Endothelial cell of umbilical vein (primary cell): ENCODE measurements around the gene FUBP3. TPM values are rescaled to one million over a fixed set of nuclear protein-coding genes. Genes with fewer than 3 reads are reported as not detected.

Experiments
- BruUV-seq: library from RNA; stranded (reverse); fragments of 400-500 nt; replicated peaks from 2 replicates; lab custom pipeline; 2021; lab: Mats Ljungman, UMichigan
- CTCF ChIA-PET: fragments of 300-600, 350-600 bp; sonication (Branson Sonifier 250); formaldehyde crosslinking; loops from one replicate; lab custom pipeline; 2021; ENCODE audit warnings: antibody characterized with exemption, inconsistent platforms; lab: Charles Lee
- POLR2A ChIA-PET: fragments of 300-600, 350-600 bp; sonication (Branson Sonifier 250); formaldehyde crosslinking; loops from one replicate; lab custom pipeline; 2021; ENCODE audit warnings: antibody characterized with exemption, inconsistent platforms; lab: Charles Lee
- DNase-seq: peaks from one replicate; pipeline ENCODE4 v3.0.0-alpha.2; 2011; ENCODE audit warnings: low read depth, low spot score
- FAIRE-seq: peaks from 2 replicates; lab custom pipeline; 2011; peaks lifted over from hg19 to GRCh38; lab: Jason Lieb, UNC
- H2AFZ ChIP-seq: 2 replicates; pipeline ENCODE4 v1.6.0; 2012; ENCODE audit warnings: low read depth, low read length, control low read depth, inconsistent platforms
- H3K27ac ChIP-seq: 2 replicates; pipeline ENCODE4 v1.5.1; 2011; ENCODE audit warnings: low read depth, mild to moderate bottlenecking, control low read depth, low read length, moderate library complexity; ENCODE audit not compliant: insufficient read depth
- H3K27me3 ChIP-seq, 2 experiments: 2 replicates each; pipeline versions ENCODE4 v1.6.0 to v1.6.1; 2011; ENCODE audit warnings: low read length in 2 of 2, mixed read lengths in 1 of 2; ENCODE audit not compliant: control insufficient read depth in 2 of 2, insufficient read depth in 2 of 2
- H3K36me3 ChIP-seq, 2 experiments: 2 replicates in 1 of 2; 3 replicates in 1 of 2; pipeline ENCODE4 v1.5.1; 2011; ENCODE audit warnings: low read length in 2 of 2, mild to moderate bottlenecking in 1 of 2, moderate library complexity in 1 of 2; ENCODE audit not compliant: control insufficient read depth in 2 of 2, insufficient read depth in 2 of 2; ENCODE audit errors: extremely low read depth in 1 of 2
- H3K4me1 ChIP-seq: 3 replicates; pipeline ENCODE4 v1.5.1; 2011; ENCODE audit warnings: mild to moderate bottlenecking, low read length; ENCODE audit not compliant: control insufficient read depth, insufficient read depth; ENCODE audit errors: extremely low read depth
- H3K4me2 ChIP-seq: 2 replicates; pipeline ENCODE4 v1.6.1; 2011; ENCODE audit warnings: low read length, control low read depth, mixed read lengths; ENCODE audit not compliant: insufficient read depth
- H3K4me3 ChIP-seq, 3 experiments: fragments of 200-600 bp in 1 of 3; sonication (generic), shearing (Covaris generic) in 1 of 3; replicated peaks in 1 of 3; 2 replicates each; pipeline ENCODE4 v1.5.1; 2011 to 2016; ENCODE audit warnings: control low read depth in 3 of 3, low read length in 3 of 3, mild to moderate bottlenecking in 2 of 3, inconsistent platforms in 1 of 3, low read depth in 1 of 3, moderate library complexity in 1 of 3; ENCODE audit not compliant: insufficient read depth in 1 of 3
- H3K79me2 ChIP-seq: 2 replicates; pipeline ENCODE4 v1.6.0; 2012; ENCODE audit warnings: low read length, inconsistent platforms; ENCODE audit not compliant: control insufficient read depth, insufficient read depth
- H3K9ac ChIP-seq: replicated peaks from 2 replicates; pipeline ENCODE3; 2011; ENCODE audit warnings: low read length, control low read depth; ENCODE audit not compliant: insufficient read depth; ENCODE audit errors: extremely low read depth
- H3K9me1 ChIP-seq: replicated peaks from 3 replicates; pipeline ENCODE4 v1.6.0; 2011; ENCODE audit warnings: mild to moderate bottlenecking, low read length; ENCODE audit not compliant: control insufficient read depth, insufficient read depth; ENCODE audit errors: extremely low read depth
- H3K9me3 ChIP-seq: replicated peaks from 2 replicates; pipeline ENCODE4 v1.5.1; 2012; ENCODE audit warnings: low read length, inconsistent platforms; ENCODE audit not compliant: control insufficient read depth, insufficient read depth
- H4K20me1 ChIP-seq: replicated peaks from 2 replicates; pipeline ENCODE3; 2011; ENCODE audit warnings: mild to moderate bottlenecking, low read length; ENCODE audit not compliant: control insufficient read depth, insufficient read depth; ENCODE audit errors: extremely low read depth
- CTCF ChIP-seq, 2 donors: IDR thresholded peaks; 1 replicate in 1 of 2; 2 replicates in 1 of 2; pipeline ENCODE4 v1.5.1; 2011; ENCODE audit warnings: low read length in 2 of 2, mild to moderate bottlenecking in 2 of 2, moderate library complexity in 2 of 2, control low read depth in 1 of 2, inconsistent platforms in 1 of 2, low read depth in 1 of 2; ENCODE audit not compliant: insufficient read depth in 1 of 2; ENCODE audit errors: extremely low read depth in 1 of 2
- EZH2 ChIP-seq: IDR thresholded peaks from 2 replicates; pipeline ENCODE4 v1.6.1; 2012; ENCODE audit warnings: borderline replicate concordance, low read depth, mild to moderate bottlenecking, moderate library complexity, low read length, inconsistent platforms; ENCODE audit not compliant: severe bottlenecking
- FOS ChIP-seq: IDR thresholded peaks from 2 replicates; pipeline ENCODE4 v1.6.1; 2011; ENCODE audit warnings: mild to moderate bottlenecking, low read length, moderate library complexity, borderline replicate concordance; ENCODE audit not compliant: insufficient read depth
- GATA2 ChIP-seq: IDR thresholded peaks from 2 replicates; pipeline ENCODE4 v1.7.0; 2011; ENCODE audit warnings: low read depth, mild to moderate bottlenecking, moderate library complexity, mixed read lengths, low read length; ENCODE audit not compliant: insufficient read length, insufficient read depth
- JUN ChIP-seq: IDR thresholded peaks from 2 replicates; pipeline ENCODE4 v1.6.1; 2011; ENCODE audit warnings: borderline replicate concordance, low read depth; ENCODE audit not compliant: insufficient read length, insufficient read depth
- MAX ChIP-seq: IDR thresholded peaks from 2 replicates; pipeline ENCODE4 v1.6.1; 2011; ENCODE audit not compliant: insufficient read depth, insufficient read length
- MYC ChIP-seq: IDR thresholded peaks from one replicate; pipeline ENCODE4 v1.6.1; 2011; ENCODE audit warnings: mild to moderate bottlenecking, low read depth, low read length
- POLR2A ChIP-seq: IDR thresholded peaks from 2 replicates; pipeline ENCODE4 v1.6.1; 2012; ENCODE audit warnings: low read depth, mild to moderate bottlenecking, control low read depth, low read length
- POLR2AphosphoS5 ChIP-seq: IDR thresholded peaks from 2 replicates; pipeline ENCODE4 v1.6.1; 2012; ENCODE audit warnings: low read depth, mild to moderate bottlenecking, control low read depth, low read length, moderate library complexity; ENCODE audit not compliant: insufficient read depth
- dilution Hi-C: fragments of 300-500 bp; cut with MboI; formaldehyde crosslinking; loops from one replicate; pipeline ENCODE4 v1.15.0; 2019; ENCODE audit warnings: low sequenced_read_pairs; ENCODE audit not compliant: extremely low pct_ligation_motif_present
- intact Hi-C: fragments of 100-400 bp; cut with micrococcal nuclease; formaldehyde crosslinking; loops from one replicate; pipeline ENCODE4 v1.10.0; 2022
- polyA plus RNA-seq, 4 experiments: library from polyadenylated mRNA; depleted of rRNA in 3 of 4; stranded (reverse) in 3 of 4; unstranded in 1 of 4; fragments of >200 nt; gene quantifications; 2 replicates each; pipeline versions ENCODE4 v1.2.1 to v1.2.3, GENCODE V29; 2011 to 2012; ENCODE audit warnings: missing spikeins in 1 of 4
- total RNA-seq: library from RNA; stranded (reverse); gene quantifications from 2 replicates; pipeline ENCODE4 v1.2.3, GENCODE V29; 2021

Gene FUBP3
- total and polyA plus RNA-seq, 2 donors (not counting 3 experiments of a cell fraction or from before 2014, with no cell fraction given), result 19.4 to 50.9 TPM

- ChIA-PET POLR2A (no interaction called here), CTCF (no interaction called here)
- FAIRE-seq (no peak), DNase-seq (no peak)
- Histone ChIP-seq H3K4me3 (no peak overlapping the region), H3K9ac (no peak overlapping the region), H3K4me2 (no peak overlapping the region), H3K36me3 (peaks cover 0 to 6% of the 10 kb centered on the region in 2 experiments), H3K9me3 (no peaks in the 10 kb centered on the region), H2AFZ (no peak overlapping the region), H3K9me1 (no peaks in the 10 kb centered on the region), H3K4me1 (no peaks in the 10 kb centered on the region), H3K27me3 (no peaks in the 10 kb centered on the region), H3K79me2 (no peaks in the 10 kb centered on the region), H4K20me1 (no peaks in the 10 kb centered on the region), H3K27ac (no peak overlapping the region)
- TF ChIP-seq POLR2AphosphoS5 (no peak), MAX (no peak), GATA2 (no peak), POLR2A (no peak), FOS (no peak), MYC (no peak), CTCF (IDR thresholded peaks at IDR 0.05; ENCODE audit: extremely low read depth in 1 of 2, insufficient read depth in 1 of 2, low read depth in 1 of 2, low read length in 2 of 2) (no peak), JUN (no peak), EZH2 (no peak)
- dilution Hi-C loops, result no loop called here
- intact Hi-C loops, result no loop called here
- BruUV-seq, result no TSS peak
Observed at GRCh38 chr9:130642926-130643325, 63.5 kb downstream of the FUBP3 start.
